ENCODE results near the gene DOCK4.

Gene DOCK4

DNA sequence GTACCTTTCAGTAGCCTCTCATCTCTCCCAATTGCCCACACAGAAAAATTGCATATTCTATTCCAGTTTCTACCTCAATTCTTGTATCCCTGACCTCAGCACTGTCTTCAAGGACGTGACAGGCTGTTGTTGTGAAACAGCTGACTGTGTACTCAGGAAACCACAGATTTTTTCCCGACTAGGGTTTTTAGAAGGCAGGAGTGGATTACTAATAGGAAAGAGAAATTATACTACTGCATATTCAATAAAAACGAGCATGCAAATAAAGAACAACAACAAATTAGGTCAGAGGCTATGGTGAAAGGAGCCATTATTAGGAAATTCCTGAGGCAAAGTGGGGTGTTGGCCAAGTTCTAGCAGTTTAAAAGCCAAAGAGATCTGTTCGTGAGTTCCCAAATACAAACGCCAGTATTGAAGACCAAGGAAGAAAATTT lies 93.4 kb downstream of the DOCK4 start:
- H3K4me1 ChIP-seq (ENCODE audit: control insufficient read depth in 1 of 2, insufficient read depth in 2 of 2, low read length in 2 of 2), result peaks cover 0 to 5% of the 10 kb centered on the region in 2 donors
- no peaks in the 10 kb centered on the region for H3K36me3 ChIP-seq (ENCODE audit: control insufficient read depth in 1 of 2, insufficient read depth in 2 of 2, low read length in 2 of 2)
- H3K4me3 ChIP-seq (ENCODE audit: low read depth in 1 of 2, low read length in 2 of 2), result no peak overlapping the region
- H3K9me3 ChIP-seq (ENCODE audit: control insufficient read depth in 1 of 2, low read length in 2 of 2), result no peaks in the 10 kb centered on the region
- H3K27me3 ChIP-seq (ENCODE audit: low read depth, low read length), result no peaks in the 10 kb centered on the region
- H3K27ac ChIP-seq (ENCODE audit: low read length), result peak overlapping the region; percentile 21

DNA sequence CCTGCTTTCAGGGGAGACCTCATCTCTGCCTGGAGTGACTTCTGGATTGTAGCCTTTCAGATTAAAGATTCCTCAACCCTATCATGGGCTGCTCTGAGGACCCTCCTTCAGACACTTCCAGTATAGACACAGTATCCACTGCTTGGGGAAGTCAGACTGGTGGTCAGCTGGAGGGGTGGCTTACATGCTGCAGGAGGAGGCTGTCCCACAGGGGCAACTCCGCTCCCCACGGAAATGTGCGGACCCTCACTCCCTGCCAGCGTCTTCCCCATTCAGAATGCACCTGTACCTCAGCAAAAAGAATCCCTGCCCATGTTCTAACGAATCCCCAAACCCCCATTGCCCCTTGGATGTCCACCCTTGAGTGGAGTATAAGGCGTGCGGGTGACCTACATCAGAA lies 95.5 kb downstream of the DOCK4 start:
- H3K27ac ChIP-seq (ENCODE audit: low read length), result no peak overlapping the region
- no peaks in the 10 kb centered on the region for H3K36me3 ChIP-seq (ENCODE audit: control insufficient read depth in 1 of 2, insufficient read depth in 2 of 2, low read length in 2 of 2)
- H3K4me3 ChIP-seq (ENCODE audit: low read depth in 1 of 2, low read length in 2 of 2), result no peak overlapping the region
- H3K9me3 ChIP-seq (ENCODE audit: control insufficient read depth in 1 of 2, low read length in 2 of 2), result no peaks in the 10 kb centered on the region
- H3K27me3 ChIP-seq (ENCODE audit: low read depth, low read length), result no peaks in the 10 kb centered on the region
- H3K4me1 ChIP-seq (ENCODE audit: control insufficient read depth in 1 of 2, insufficient read depth in 2 of 2, low read length in 2 of 2), result peaks cover 0 to 10% of the 10 kb centered on the region in 2 donors

DNA sequence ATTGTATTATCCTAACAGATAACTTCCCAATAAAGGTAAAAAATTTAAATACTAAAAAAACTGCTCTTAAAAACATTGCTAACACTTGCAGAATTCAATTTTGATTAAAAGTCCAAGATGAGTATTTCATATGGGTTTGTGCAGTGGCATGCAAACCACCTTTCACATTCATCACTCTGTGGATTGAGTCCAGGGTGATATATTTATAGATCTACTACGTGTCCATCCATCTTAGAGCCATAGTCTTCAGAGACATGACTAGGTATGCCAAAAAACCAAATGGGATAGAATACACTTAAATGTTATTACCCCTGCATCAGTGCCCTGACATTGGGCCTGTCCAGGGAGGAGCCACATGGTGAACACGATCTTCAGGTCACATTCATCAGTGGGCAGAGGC lies 96.0 kb downstream of the DOCK4 start:
- Histone ChIP-seq H3K27ac (ENCODE audit: low read length) (no peak overlapping the region), H3K4me3 (ENCODE audit: low read depth in 1 of 2, low read length in 2 of 2) (no peak overlapping the region), H3K4me1 (ENCODE audit: control insufficient read depth in 1 of 2, insufficient read depth in 2 of 2, low read length in 2 of 2) (peaks cover 0 to 10% of the 10 kb centered on the region in 2 donors), H3K36me3 (ENCODE audit: control insufficient read depth in 1 of 2, insufficient read depth in 2 of 2, low read length in 2 of 2) (no peaks in the 10 kb centered on the region), H3K27me3 (ENCODE audit: low read depth, low read length) (no peaks in the 10 kb centered on the region), H3K9me3 (ENCODE audit: control insufficient read depth in 1 of 2, low read length in 2 of 2) (no peaks in the 10 kb centered on the region)

DNA sequence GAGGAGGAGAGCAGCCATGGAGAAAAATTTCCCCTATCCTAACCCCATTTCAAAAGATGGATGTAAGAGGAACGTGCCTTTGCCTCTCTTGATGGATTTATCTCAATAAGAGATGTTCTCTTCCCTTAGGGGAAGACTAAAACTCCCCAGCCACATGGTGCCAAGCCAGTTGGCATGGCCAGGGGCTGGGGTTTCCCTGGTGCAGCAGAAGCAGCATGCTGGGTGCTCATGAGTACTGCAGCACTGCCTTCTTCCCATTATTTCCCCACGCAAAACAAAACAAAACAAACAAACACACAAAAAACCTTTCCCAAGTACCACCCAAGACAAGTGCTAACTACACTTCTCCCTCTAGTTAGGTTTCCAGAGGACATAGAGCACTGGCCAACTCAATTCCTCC lies 97.2 kb downstream of the DOCK4 start:
- Histone ChIP-seq H3K4me3 (ENCODE audit: low read depth in 1 of 2, low read length in 2 of 2) (no peak overlapping the region), H3K27me3 (ENCODE audit: low read depth, low read length) (no peaks in the 10 kb centered on the region), H3K4me1 (ENCODE audit: control insufficient read depth in 1 of 2, insufficient read depth in 2 of 2, low read length in 2 of 2) (peaks cover 0 to 10% of the 10 kb centered on the region in 2 donors), H3K27ac (ENCODE audit: low read length) (no peak overlapping the region), H3K36me3 (ENCODE audit: control insufficient read depth in 1 of 2, insufficient read depth in 2 of 2, low read length in 2 of 2) (no peaks in the 10 kb centered on the region), H3K9me3 (ENCODE audit: control insufficient read depth in 1 of 2, low read length in 2 of 2) (no peaks in the 10 kb centered on the region)

DNA sequence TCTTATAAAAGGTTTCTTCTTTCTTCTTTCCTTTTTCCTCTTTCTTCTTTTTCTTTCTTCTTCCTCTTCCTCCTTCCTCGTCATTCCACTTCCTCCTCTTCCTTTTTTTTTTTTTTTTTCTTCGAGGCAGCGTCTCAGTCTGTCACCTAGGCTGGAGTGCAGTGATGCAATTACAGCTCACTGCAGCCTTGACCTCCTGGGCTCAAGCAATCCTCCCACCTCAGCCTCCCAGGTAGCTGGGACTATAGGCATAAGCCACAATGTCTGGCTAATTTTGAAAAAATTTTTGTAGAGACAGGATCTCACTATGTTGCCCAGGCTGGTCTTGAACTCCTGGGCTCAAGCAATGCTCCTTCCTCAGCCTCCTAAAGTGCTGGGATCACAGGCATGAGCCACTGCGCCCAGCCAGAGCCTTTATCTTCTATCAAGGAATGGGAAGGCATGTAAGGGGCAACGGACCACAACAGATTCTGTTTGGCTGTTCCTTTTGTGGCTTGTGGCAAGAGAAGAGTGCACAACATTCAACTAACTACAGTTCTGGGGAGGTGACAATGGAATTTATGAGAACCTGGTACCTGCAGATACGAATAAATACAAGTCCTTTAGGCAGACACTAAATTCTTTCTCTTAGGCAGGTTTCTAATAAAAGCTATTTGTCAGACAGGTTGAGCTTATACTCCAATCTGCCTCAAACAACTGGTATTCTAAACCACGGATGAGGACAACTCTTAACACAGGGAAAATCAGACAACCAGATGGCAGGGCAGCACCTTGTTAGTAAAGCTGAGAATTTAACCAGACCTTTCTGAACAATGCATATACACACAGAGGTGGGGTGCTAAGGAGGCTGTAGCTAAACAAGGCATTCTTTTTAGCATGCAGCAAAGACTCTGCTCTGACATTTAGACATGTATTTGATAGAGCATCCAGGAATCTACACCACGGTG lies 100.3 kb downstream of the DOCK4 start:
- Histone ChIP-seq H3K4me1 (ENCODE audit: control insufficient read depth in 1 of 2, insufficient read depth in 2 of 2, low read length in 2 of 2) (peaks cover 0 to 10% of the 10 kb centered on the region in 2 donors), H3K27ac (ENCODE audit: low read length) (no peak overlapping the region), H3K9me3 (ENCODE audit: control insufficient read depth in 1 of 2, low read length in 2 of 2) (no peaks in the 10 kb centered on the region)

DNA sequence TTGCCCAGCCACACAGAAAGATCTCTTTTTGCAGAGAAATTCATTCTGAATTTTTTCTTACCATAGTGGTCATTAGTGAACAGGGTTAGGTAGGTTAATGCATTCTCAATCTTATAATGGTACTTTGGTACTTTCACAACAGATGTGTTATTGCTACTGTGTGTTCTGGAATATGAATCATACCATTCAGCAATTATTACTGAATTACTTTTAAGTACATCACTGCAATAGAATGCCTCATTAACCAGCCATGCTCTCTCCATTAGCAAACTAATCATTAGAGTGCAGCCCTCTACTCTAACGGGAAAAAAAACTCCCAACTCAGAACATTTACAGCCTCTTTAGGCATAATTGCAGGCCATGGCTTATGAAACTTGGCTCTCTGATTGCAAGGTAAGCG lies 102.1 kb downstream of the DOCK4 start:
- Histone ChIP-seq H3K36me3 (ENCODE audit: control insufficient read depth in 1 of 2, insufficient read depth in 2 of 2, low read length in 2 of 2) (no peaks in the 10 kb centered on the region), H3K27ac (ENCODE audit: low read length) (no peak overlapping the region), H3K9me3 (ENCODE audit: control insufficient read depth in 1 of 2, low read length in 2 of 2) (no peaks in the 10 kb centered on the region), H3K4me3 (ENCODE audit: low read depth in 1 of 2, low read length in 2 of 2) (no peak overlapping the region), H3K27me3 (ENCODE audit: low read depth, low read length) (no peaks in the 10 kb centered on the region), H3K4me1 (ENCODE audit: control insufficient read depth in 1 of 2, insufficient read depth in 2 of 2, low read length in 2 of 2) (peaks cover 0 to 8% of the 10 kb centered on the region in 2 donors)

More for the DNA sequence above, 100.3 kb downstream of the DOCK4 start:
- no peaks in the 10 kb centered on the region for H3K36me3 ChIP-seq (ENCODE audit: control insufficient read depth in 1 of 2, insufficient read depth in 2 of 2, low read length in 2 of 2)
- H3K27me3 ChIP-seq (ENCODE audit: low read depth, low read length), result no peaks in the 10 kb centered on the region
- no peak overlapping the region for H3K4me3 ChIP-seq (ENCODE audit: low read depth in 1 of 2, low read length in 2 of 2)

DNA sequence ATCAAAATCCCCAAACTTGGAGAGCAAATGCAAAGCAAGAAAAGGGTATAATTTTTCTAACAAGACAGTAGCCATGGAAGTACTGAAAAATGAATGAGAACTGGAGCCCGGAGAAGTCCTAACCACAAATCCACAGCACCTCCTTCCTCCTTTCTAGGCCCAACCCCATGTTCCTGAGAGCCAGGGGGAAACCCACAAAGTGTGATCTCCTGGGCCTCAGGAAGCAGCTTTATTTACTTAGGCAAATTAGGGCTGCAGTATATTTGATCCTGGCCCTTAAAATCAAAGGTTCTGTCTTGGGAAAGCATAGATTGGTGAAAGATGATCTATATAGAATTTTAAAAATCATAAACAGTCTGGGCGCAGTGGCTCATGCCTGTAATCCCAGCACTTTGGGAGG lies 103.0 kb downstream of the DOCK4 start:
- Histone ChIP-seq H3K9me3 (ENCODE audit: control insufficient read depth in 1 of 2, low read length in 2 of 2) (no peaks in the 10 kb centered on the region), H3K4me3 (ENCODE audit: low read depth in 1 of 2, low read length in 2 of 2) (no peak overlapping the region), H3K27me3 (ENCODE audit: low read depth, low read length) (no peaks in the 10 kb centered on the region), H3K27ac (ENCODE audit: low read length) (no peak overlapping the region), H3K36me3 (ENCODE audit: control insufficient read depth in 1 of 2, insufficient read depth in 2 of 2, low read length in 2 of 2) (no peaks in the 10 kb centered on the region), H3K4me1 (ENCODE audit: control insufficient read depth in 1 of 2, insufficient read depth in 2 of 2, low read length in 2 of 2) (peaks cover 0 to 5% of the 10 kb centered on the region in 2 donors)

DNA sequence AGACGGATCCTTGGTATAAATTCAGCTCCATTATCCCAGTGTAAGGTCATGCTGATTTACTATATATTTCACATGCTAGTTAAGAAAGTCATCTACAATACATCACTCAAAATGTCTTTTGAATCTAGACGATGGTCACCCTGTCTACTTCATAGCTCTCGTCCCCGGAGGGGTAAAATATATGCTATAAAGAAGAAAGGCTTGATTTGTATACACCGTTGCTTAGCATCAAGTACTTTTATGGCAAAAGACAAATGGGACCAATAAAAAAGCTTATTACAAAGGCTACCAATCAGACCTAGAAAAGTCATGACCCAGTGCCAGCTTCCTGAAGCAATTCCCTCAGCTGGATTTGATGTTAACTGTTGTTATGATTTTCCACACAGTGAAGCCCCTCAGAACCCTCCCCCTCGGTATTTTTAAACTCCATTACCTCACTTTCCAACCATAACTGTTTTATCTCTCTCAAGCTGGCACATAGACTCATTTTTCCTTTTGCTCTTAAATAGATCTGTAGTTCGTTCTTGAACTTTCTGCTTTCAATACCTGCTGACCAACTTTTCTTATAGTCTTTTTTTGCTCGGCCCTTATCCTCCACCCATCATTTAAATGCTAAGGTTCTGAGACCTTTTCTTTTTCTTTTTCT lies 104.9 kb downstream of the DOCK4 start:
- H3K4me1 ChIP-seq (ENCODE audit: control insufficient read depth in 1 of 2, insufficient read depth in 2 of 2, low read length in 2 of 2), result no peaks in the 10 kb centered on the region
- no peaks in the 10 kb centered on the region for H3K36me3 ChIP-seq (ENCODE audit: control insufficient read depth in 1 of 2, insufficient read depth in 2 of 2, low read length in 2 of 2)
- H3K27ac ChIP-seq (ENCODE audit: low read length), result no peak overlapping the region
- H3K4me3 ChIP-seq (ENCODE audit: low read depth in 1 of 2, low read length in 2 of 2), result no peak overlapping the region
- no peaks in the 10 kb centered on the region for H3K27me3 ChIP-seq (ENCODE audit: low read depth, low read length)
- no peaks in the 10 kb centered on the region for H3K9me3 ChIP-seq (ENCODE audit: control insufficient read depth in 1 of 2, low read length in 2 of 2)

DNA sequence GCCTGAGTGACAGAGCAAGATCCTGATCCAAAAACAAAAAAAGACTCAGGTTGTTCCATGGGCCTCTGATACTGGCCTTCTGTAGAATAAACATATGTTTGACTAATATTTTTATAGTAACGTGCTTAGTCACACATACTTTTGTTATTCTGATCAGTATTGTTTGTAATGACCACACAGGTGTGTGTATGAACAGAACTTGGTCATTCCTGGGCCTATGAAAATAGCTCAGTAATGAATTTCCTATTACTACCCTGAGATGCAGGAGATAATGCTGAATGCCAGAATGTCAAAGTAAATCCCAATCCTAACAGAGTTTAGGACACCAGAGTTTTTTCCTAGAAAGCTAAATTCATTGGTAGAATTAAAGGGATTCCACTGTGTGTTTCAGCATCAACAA lies 108.7 kb downstream of the DOCK4 start:
- Histone ChIP-seq H3K9me3 (ENCODE audit: control insufficient read depth in 1 of 2, low read length in 2 of 2) (no peaks in the 10 kb centered on the region), H3K4me3 (ENCODE audit: low read depth in 1 of 2, low read length in 2 of 2) (no peak overlapping the region), H3K36me3 (ENCODE audit: control insufficient read depth in 1 of 2, insufficient read depth in 2 of 2, low read length in 2 of 2) (no peaks in the 10 kb centered on the region), H3K27ac (ENCODE audit: low read length) (no peak overlapping the region), H3K4me1 (ENCODE audit: control insufficient read depth in 1 of 2, insufficient read depth in 2 of 2, low read length in 2 of 2) (no peaks in the 10 kb centered on the region), H3K27me3 (ENCODE audit: low read depth, low read length) (no peaks in the 10 kb centered on the region)

DNA sequence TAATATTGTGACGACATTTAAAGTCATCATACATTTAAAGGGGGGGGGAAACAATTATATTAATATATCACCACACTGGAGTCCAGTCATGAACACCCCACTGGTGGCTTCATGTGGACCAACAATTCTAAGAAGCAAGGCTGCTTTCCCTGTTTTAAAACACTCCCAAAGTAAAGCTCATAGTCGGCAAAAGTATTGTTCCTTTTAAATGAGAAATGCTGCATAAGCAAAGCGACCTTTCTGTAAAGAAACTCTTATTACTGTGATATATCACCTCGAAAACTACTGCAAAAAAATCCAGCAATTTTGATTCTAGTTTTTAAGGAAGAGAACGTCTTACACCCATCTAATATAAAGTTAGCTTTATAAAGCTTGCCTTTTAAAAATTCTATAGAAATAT lies 112.8 kb downstream of the DOCK4 start:
- H3K4me3 ChIP-seq (ENCODE audit: low read depth in 1 of 2, low read length in 2 of 2), result no peak overlapping the region
- no peak overlapping the region for H3K27ac ChIP-seq (ENCODE audit: low read length)
- no peaks in the 10 kb centered on the region for H3K4me1 ChIP-seq (ENCODE audit: control insufficient read depth in 1 of 2, insufficient read depth in 2 of 2, low read length in 2 of 2)
- H3K27me3 ChIP-seq (ENCODE audit: low read depth, low read length), result no peaks in the 10 kb centered on the region
- no peaks in the 10 kb centered on the region for H3K9me3 ChIP-seq (ENCODE audit: control insufficient read depth in 1 of 2, low read length in 2 of 2)
- no peaks in the 10 kb centered on the region for H3K36me3 ChIP-seq (ENCODE audit: control insufficient read depth in 1 of 2, insufficient read depth in 2 of 2, low read length in 2 of 2)

DNA sequence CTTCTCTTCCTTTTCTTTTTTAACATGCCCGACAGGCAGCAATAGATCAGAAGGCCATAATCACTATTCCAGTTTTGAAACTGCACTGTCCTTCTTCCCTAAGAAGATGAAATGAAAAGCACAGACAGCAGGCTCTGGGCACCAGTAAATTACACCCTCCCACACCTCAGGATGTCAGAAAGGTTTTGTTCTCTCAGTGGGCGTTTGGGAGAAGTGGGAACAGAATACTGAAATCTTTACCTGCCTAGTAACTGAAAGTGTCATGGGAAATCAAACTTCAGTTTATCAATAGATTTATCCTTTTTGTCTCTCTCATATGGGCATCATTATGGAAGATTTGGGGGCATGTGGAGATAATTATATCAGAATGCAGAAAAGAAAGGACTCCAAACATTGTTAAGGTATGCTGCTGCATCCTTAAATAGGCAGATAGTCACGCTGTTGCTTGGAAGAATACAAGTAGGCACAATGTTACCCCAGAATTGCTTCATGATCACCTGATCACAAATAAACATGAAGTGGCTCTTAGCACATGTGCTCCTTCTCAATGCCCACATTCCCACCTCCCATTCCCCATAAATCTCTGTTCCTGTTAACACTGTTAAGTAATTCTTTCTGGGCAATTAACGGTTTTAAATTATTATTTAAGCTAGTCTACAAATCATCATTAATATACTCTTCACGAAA lies 113.3 kb downstream of the DOCK4 start:
- Histone ChIP-seq H3K27ac (ENCODE audit: low read length) (no peak overlapping the region), H3K9me3 (ENCODE audit: control insufficient read depth in 1 of 2, low read length in 2 of 2) (no peaks in the 10 kb centered on the region), H3K4me3 (ENCODE audit: low read depth in 1 of 2, low read length in 2 of 2) (no peak overlapping the region), H3K36me3 (ENCODE audit: control insufficient read depth in 1 of 2, insufficient read depth in 2 of 2, low read length in 2 of 2) (no peaks in the 10 kb centered on the region), H3K27me3 (ENCODE audit: low read depth, low read length) (no peaks in the 10 kb centered on the region), H3K4me1 (ENCODE audit: control insufficient read depth in 1 of 2, insufficient read depth in 2 of 2, low read length in 2 of 2) (no peaks in the 10 kb centered on the region)

Data from muscle layer of duodenum (tissue), 2 donors.